GM21723 (cell line): ENCODE measurements around the gene KLHL14.
"Not testable (repeated sequence)": the region's sequence is repeated elsewhere in the genome, so short reads cannot be mapped to it uniquely, and the experiment has no call there.

Experiments
- ATAC-seq: cut with Tn5 transposase; IDR thresholded peaks from one replicate; pipeline ENCODE4 v1.9.1; 2021; ENCODE audit warnings: mild to moderate bottlenecking, moderate library complexity; ENCODE audit not compliant: unreplicated experiment

KLHL14 gene

GRCh38 chr18:32661486-32662299, 111.1 kb downstream of the KLHL14 start:
- no peak for ATAC-seq

- ATAC-seq, result not testable (repeated sequence)
These were observed 118.3 kb downstream of the KLHL14 start for GRCh38 chr18:32654507-32654906.

GRCh38 chr18:32637659-32638058, 135.2 kb downstream of the KLHL14 start:
- not testable (repeated sequence) for ATAC-seq

- ATAC-seq, result no peak
These were observed 135.6 kb downstream of the KLHL14 start for GRCh38 chr18:32637226-32637625.

GRCh38 chr18:32634876-32635431, 137.9 kb downstream of the KLHL14 start:
- no peak for ATAC-seq

- no peak for ATAC-seq
These were observed 142.7 kb downstream of the KLHL14 start for GRCh38 chr18:32629981-32630700.

- ATAC-seq, result no peak
These were observed 143.5 kb downstream of the KLHL14 start for GRCh38 chr18:32629292-32629691.

- ATAC-seq, result no peak
These were observed 148.6 kb downstream of the KLHL14 start for GRCh38 chr18:32624182-32624723.

- no peak for ATAC-seq
These were observed 149.3 kb downstream of the KLHL14 start for GRCh38 chr18:32623563-32623962.
